ENCODE measurements around the gene NODAL. TPM values are rescaled to one million over a fixed set of nuclear protein-coding genes. Genes with fewer than 3 reads are reported as not detected.

NODAL gene
- total RNA-seq, 1 experiment from 2014 or later: not detected

DNA sequence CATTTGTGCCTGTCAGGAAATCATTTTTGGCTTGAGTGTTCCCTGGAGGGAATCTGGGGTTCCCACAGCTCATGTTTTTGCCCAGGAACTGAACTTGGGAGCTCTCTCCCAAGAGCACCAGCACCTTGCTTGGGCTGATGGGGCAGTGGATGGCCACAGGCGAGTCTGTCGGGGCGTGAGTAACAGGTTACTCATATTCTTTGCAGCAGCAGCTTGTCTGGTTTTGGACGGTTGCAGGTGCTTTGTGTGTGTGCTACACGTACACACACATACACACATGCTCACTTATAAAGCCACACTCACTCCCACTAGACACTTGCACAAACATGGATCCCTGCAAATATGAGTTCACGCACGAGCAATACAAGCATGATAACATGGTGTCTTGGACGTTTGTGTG, 34.2 kb upstream of the NODAL start:
- Histone ChIP-seq H3F3A (ENCODE audit: low read length, unreplicated experiment) (no peaks in the 10 kb centered on the region), H2AFZ (ENCODE audit: low read length) (no peak overlapping the region), H3K27me3 (ENCODE audit: low read length) (peaks cover 20% of the 10 kb centered on the region), H3K9ac (ENCODE audit: low read length) (no peak overlapping the region), H3K4me1 (ENCODE audit: insufficient read depth, low read length) (peaks cover 32% of the 10 kb centered on the region), H3K36me3 (ENCODE audit: low read depth, low read length) (no peaks in the 10 kb centered on the region), H3K79me2 (ENCODE audit: low read length) (no peaks in the 10 kb centered on the region), H3K4me3 (ENCODE audit: low read length) (no peak overlapping the region), H3K9me3 (ENCODE audit: low read length) (no peaks in the 10 kb centered on the region), H3K9me2 (replicated peaks; ENCODE audit: low read length) (no peaks in the 10 kb centered on the region), H3K4me2 (ENCODE audit: low read length) (peak overlapping the region; percentile 16), H4K20me1 (ENCODE audit: low read length) (0 out of 2 replicates have a peak, but pooled peaks cover 3% of the 10 kb centered on the region), H3K27ac (ENCODE audit: low read length) (peak overlapping the region; percentile 2; the same call in 1 of the 2 replicates)
- DNase-seq (peak; percentile 97), ATAC-seq (peak; percentile 86)
- TF ChIP-seq EZH2phosphoT487 (IDR thresholded peaks at IDR 0.05; ENCODE audit: borderline replicate concordance, low read length) (no peak), EZH2 (IDR thresholded peaks at IDR 0.05; ENCODE audit: low read length, unreplicated experiment) (no peak)
- TF ChIP-seq, protein P1, sequence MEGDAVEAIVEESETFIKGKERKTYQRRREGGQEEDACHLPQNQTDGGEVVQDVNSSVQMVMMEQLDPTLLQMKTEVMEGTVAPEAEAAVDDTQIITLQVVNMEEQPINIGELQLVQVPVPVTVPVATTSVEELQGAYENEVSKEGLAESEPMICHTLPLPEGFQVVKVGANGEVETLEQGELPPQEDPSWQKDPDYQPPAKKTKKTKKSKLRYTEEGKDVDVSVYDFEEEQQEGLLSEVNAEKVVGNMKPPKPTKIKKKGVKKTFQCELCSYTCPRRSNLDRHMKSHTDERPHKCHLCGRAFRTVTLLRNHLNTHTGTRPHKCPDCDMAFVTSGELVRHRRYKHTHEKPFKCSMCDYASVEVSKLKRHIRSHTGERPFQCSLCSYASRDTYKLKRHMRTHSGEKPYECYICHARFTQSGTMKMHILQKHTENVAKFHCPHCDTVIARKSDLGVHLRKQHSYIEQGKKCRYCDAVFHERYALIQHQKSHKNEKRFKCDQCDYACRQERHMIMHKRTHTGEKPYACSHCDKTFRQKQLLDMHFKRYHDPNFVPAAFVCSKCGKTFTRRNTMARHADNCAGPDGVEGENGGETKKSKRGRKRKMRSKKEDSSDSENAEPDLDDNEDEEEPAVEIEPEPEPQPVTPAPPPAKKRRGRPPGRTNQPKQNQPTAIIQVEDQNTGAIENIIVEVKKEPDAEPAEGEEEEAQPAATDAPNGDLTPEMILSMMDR (conservative IDR thresholded peaks at IDR 0.05; ENCODE audit: low read depth, low read length): no peak
- POLR2A ChIA-PET (ENCODE audit: unreplicated experiment): interaction anchor here (0.7 kb wide), 1 partner anchor 72 kb away, joined by 3 read pairs; no protein-coding TSS in a partner anchor
- no TSS peak for BruUV-seq (replicated peaks)
- CTCF ChIA-PET: interaction anchor here (0.7 kb wide), 2 partner anchors 14 to 88 kb away, joined by 3 to 5 read pairs; no protein-coding TSS in a partner anchor
- intact Hi-C loops (cut with micrococcal nuclease): no loop called here

DNA sequence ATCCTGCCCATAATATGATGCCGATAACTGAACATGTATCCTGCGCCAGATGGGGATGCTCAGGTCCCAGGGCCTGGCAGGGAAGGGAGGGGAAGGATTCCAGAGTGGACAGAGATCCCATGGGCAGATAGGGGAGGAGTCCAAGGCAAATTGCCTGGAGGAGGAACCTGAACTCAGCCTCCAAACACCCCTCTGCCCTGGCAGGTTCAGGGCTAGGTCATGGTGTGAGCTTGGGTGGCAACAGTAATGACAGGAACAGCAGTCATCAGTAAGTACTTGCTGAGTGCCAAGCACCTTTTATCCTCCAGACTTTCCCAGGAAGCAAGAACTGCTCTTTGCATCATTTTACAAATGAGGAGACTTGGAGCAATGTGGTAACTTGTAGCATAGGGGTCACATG, 33.3 kb upstream of the NODAL start:
- ATAC-seq (no peak), DNase-seq (peak; percentile 48)
- Histone ChIP-seq H3K9me2 (replicated peaks; ENCODE audit: low read length) (no peaks in the 10 kb centered on the region), H3K4me3 (ENCODE audit: low read length) (no peak overlapping the region), H3K36me3 (ENCODE audit: low read depth, low read length) (no peaks in the 10 kb centered on the region), H3K9ac (ENCODE audit: low read length) (no peak overlapping the region), H2AFZ (ENCODE audit: low read length) (no peak overlapping the region), H3K79me2 (ENCODE audit: low read length) (no peaks in the 10 kb centered on the region), H3K9me3 (ENCODE audit: low read length) (no peaks in the 10 kb centered on the region), H3F3A (ENCODE audit: low read length, unreplicated experiment) (no peaks in the 10 kb centered on the region), H3K4me2 (ENCODE audit: low read length) (peak overlapping the region; percentile 15), H3K27ac (ENCODE audit: low read length) (no peak overlapping the region; the same call in 1 of the 2 replicates), H3K4me1 (ENCODE audit: insufficient read depth, low read length) (peaks cover 32% of the 10 kb centered on the region), H4K20me1 (ENCODE audit: low read length) (0 out of 2 replicates have a peak, but pooled peaks cover 3% of the 10 kb centered on the region), H3K27me3 (ENCODE audit: low read length) (peaks cover 20% of the 10 kb centered on the region)
- ChIA-PET POLR2A (ENCODE audit: unreplicated experiment) (no interaction called here), CTCF (interaction anchor here (0.7 kb wide), 1 partner anchor 87 kb away, joined by 3 read pairs; no protein-coding TSS in a partner anchor)
- TF ChIP-seq EZH2phosphoT487 (IDR thresholded peaks at IDR 0.05; ENCODE audit: borderline replicate concordance, low read length) (no peak), EZH2 (IDR thresholded peaks at IDR 0.05; ENCODE audit: low read length, unreplicated experiment) (no peak)
- TF ChIP-seq, protein P1 (conservative IDR thresholded peaks at IDR 0.05; ENCODE audit: low read depth, low read length): no peak
- no TSS peak for BruUV-seq (replicated peaks)
- intact Hi-C loops (cut with micrococcal nuclease): no loop called here

DNA sequence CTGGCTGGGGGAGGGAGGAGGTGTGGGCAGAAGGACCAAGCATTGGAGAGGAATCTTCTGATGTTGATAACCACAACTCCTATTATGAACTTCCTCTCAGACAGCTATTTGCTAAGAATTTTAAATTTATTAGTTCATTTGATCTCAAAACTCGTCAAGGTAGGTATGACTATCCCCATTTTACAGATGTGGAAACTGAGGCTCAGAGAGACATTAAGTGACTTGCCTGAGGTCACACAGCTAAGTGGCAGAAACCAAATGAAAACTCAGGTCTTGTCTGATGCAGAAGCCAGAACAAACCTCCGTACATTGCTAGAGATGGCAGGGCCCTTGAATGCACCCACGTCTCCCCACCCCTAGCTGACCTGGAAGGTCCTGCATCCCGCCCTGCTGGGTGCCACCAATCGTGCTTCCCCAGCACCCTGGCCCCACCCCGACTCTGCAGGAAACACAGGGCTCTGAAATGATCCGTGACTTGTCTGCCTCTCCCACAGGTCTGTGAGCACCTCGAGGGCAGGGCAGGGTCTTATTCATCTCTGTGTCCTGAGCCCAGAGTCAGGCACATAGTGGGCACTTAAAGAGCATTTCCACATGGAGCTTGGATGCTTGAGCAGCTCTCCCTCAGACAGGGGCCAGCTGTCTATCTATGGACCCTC, 31.4 kb upstream of the NODAL start:
- no peaks in the 10 kb centered on the region for H3F3A ChIP-seq (ENCODE audit: low read length, unreplicated experiment)
- H3K9me3 ChIP-seq (ENCODE audit: low read length): no peaks in the 10 kb centered on the region
- ATAC-seq: no peak
- ChIA-PET CTCF (no interaction called here), POLR2A (ENCODE audit: unreplicated experiment) (no interaction called here)
- intact Hi-C loops (cut with micrococcal nuclease): no loop called here
- peaks cover 9% of the 10 kb centered on the region for H3K27me3 ChIP-seq (ENCODE audit: low read length)
- no peaks in the 10 kb centered on the region for H3K9me2 ChIP-seq (replicated peaks; ENCODE audit: low read length)
- TF ChIP-seq, protein P1 (conservative IDR thresholded peaks at IDR 0.05; ENCODE audit: low read depth, low read length): no peak
- no peak for TF ChIP-seq EZH2phosphoT487 (IDR thresholded peaks at IDR 0.05; ENCODE audit: borderline replicate concordance, low read length)
- TF ChIP-seq EZH2 (IDR thresholded peaks at IDR 0.05; ENCODE audit: low read length, unreplicated experiment): no peak
- H3K79me2 ChIP-seq (ENCODE audit: low read length): no peaks in the 10 kb centered on the region
- no peaks in the 10 kb centered on the region for H3K36me3 ChIP-seq (ENCODE audit: low read depth, low read length)
- H3K4me1 ChIP-seq (ENCODE audit: insufficient read depth, low read length): peaks cover 26% of the 10 kb centered on the region
- no peak overlapping the region for H3K9ac ChIP-seq (ENCODE audit: low read length)
- 0 out of 2 replicates have a peak, but pooled peaks cover 3% of the 10 kb centered on the region for H4K20me1 ChIP-seq (ENCODE audit: low read length)
- DNase-seq: no peak
- H3K27ac ChIP-seq (ENCODE audit: low read length): no peak overlapping the region
- H2AFZ ChIP-seq (ENCODE audit: low read length): no peak overlapping the region
- H3K4me2 ChIP-seq (ENCODE audit: low read length): no peak overlapping the region
- no TSS peak for BruUV-seq (replicated peaks)
- no peak overlapping the region for H3K4me3 ChIP-seq (ENCODE audit: low read length)
